Activated naive CD8-positive, alpha-beta T cell treated with anti-CD3 and anti-CD28 coated beads, Interleukin-2, amount 50 U/mL, for 24 hours (primary cell): Measurements from ENCODE around the gene C9orf153.

Experiments
- ATAC-seq: fragments of 150-1000 bp; cut with Tn5 transposase; one replicate; pipeline ENCODE4 v1.10.0; 2021
- DNase-seq: peaks from one replicate; pipeline ENCODE4 v3.0.0; 2021
- H3K27ac Mint-ChIP-seq: one replicate; pipeline ENCODE4 v1.8.0; 2021; ENCODE audit warnings: mild to moderate bottlenecking, mixed read lengths
- H3K27me3 Mint-ChIP-seq: one replicate; pipeline ENCODE4 v1.8.0; 2021; ENCODE audit warnings: mixed read lengths
- H3K36me3 Mint-ChIP-seq: one replicate; pipeline ENCODE4 v1.8.0; 2021; ENCODE audit warnings: low read depth, mixed read lengths
- H3K4me1 Mint-ChIP-seq: one replicate; pipeline ENCODE4 v1.8.0; 2021; ENCODE audit warnings: mixed read lengths
- H3K4me3 Mint-ChIP-seq: one replicate; pipeline ENCODE4 v1.8.0; 2021; ENCODE audit warnings: mild to moderate bottlenecking, moderate library complexity, mixed read lengths
- H3K9me3 Mint-ChIP-seq: one replicate; pipeline ENCODE4 v1.8.0; 2021; ENCODE audit warnings: mixed read lengths

Gene C9orf153

GRCh38 chr9:86281593-86282076 lies 22.2 kb upstream of the C9orf153 start:
- no peak for DNase-seq

DNA sequence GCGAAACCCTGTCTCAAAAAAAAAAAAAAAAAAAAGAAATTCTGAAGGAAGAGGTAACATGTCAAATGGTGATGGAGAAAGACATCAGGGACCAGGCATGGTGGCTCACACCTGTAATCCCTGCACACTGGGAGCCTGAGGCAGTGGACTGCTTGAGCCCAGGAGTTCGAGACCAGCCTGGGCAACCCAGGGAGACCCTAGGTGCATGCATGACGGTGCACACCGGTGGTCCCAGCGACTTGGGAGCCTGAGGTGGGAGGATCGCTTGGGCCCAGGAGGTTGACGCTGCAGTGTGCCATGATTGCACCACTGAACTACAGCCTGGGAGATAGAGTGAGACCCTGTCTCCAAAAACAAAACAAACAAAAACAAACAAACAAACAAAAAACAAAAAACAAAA lies 21.1 kb upstream of the C9orf153 start:
- Mint-ChIP-seq H3K27me3 (no peaks in the 10 kb centered on the region), H3K9me3 (no peaks in the 10 kb centered on the region), H3K36me3 (peaks cover 25% of the 10 kb centered on the region), H3K4me1 (peaks cover 62% of the 10 kb centered on the region), H3K4me3 (peak overlapping the region; percentile 89), H3K27ac (no peak overlapping the region)
- DNase-seq (no peak), ATAC-seq (no peak)

More at GRCh38 chr9:86281593-86282076, 22.2 kb upstream of the C9orf153 start:
- peak; percentile 11 for ATAC-seq
- no peaks in the 10 kb centered on the region for H3K27me3 Mint-ChIP-seq
- H3K27ac Mint-ChIP-seq = peak overlapping the region; percentile 91
- H3K36me3 Mint-ChIP-seq = peaks cover 25% of the 10 kb centered on the region
- H3K4me3 Mint-ChIP-seq = peak overlapping the region; percentile 89
- H3K9me3 Mint-ChIP-seq = no peaks in the 10 kb centered on the region
- H3K4me1 Mint-ChIP-seq = peaks cover 64% of the 10 kb centered on the region

DNA sequence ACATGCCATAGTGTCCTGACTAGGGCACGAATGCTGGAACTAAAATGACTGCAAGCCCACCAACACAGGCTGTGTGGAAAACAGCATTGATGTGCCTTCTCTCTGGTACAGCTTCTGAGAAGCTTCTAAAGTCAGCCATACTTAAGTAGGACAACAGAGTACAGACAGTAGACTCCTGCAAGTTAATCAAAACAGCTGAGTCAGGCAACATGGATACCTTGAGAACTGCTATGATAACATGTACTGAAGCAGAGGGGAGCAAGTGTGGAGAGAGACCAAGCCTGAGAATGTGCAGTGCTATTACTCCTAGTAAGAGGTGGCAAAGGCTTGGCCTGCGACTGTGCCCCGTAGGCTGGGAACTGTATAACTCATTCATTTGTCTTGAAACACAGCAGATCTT lies 20.4 kb upstream of the C9orf153 start:
- H3K4me1 Mint-ChIP-seq = peaks cover 55% of the 10 kb centered on the region
- H3K4me3 Mint-ChIP-seq = peak overlapping the region; percentile 89
- no peaks in the 10 kb centered on the region for H3K9me3 Mint-ChIP-seq
- H3K27me3 Mint-ChIP-seq = no peaks in the 10 kb centered on the region
- DNase-seq (no peak), ATAC-seq (no peak)
- H3K27ac Mint-ChIP-seq = peak overlapping the region; percentile 65
- peaks cover 25% of the 10 kb centered on the region for H3K36me3 Mint-ChIP-seq

DNA sequence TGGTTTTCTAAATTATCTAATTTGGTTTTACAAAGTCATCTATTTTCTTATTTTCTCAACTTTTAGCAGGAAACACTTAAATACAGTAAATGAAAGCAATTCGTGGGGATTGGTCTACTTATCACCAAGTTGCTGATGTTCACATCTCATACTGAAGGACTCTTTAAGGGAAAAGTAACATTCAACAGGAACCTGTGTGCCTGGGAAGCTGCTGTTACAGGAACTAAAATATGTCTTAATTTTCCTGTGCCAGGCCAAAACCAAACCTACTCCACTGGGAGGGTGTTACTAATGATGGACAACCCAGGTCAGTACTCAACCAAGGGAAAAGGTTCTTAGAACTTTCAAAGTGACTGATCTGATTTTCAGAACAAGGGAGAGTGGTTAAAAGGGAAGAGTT lies 17.6 kb upstream of the C9orf153 start:
- H3K36me3 Mint-ChIP-seq = peaks cover 44% of the 10 kb centered on the region
- H3K9me3 Mint-ChIP-seq = no peaks in the 10 kb centered on the region
- no peak overlapping the region for H3K27ac Mint-ChIP-seq
- ATAC-seq (no peak), DNase-seq (no peak)
- H3K4me3 Mint-ChIP-seq = no peak overlapping the region
- peaks cover 41% of the 10 kb centered on the region for H3K4me1 Mint-ChIP-seq
- no peaks in the 10 kb centered on the region for H3K27me3 Mint-ChIP-seq

DNA sequence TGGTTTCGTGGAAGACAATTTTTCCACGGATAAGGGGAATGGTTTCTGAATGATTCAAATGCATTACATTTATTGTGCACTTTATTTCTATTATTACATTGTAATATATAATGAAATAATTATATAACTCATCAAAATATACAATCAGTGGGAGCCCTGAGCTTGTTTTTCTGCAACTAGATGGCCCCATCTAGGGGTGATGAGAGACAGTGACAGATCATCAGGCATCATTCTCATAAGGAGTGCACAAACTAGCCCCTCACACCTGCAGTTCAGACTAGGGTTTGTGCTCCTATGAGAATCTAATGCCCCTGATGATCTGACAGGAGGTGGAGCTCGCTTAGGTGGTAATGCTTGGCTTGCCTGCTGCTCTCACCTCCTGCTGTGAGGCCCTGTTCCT lies 16.5 kb upstream of the C9orf153 start:
- Mint-ChIP-seq H3K27me3 (no peaks in the 10 kb centered on the region), H3K36me3 (peaks cover 49% of the 10 kb centered on the region), H3K4me1 (peaks cover 35% of the 10 kb centered on the region), H3K9me3 (no peaks in the 10 kb centered on the region), H3K27ac (no peak overlapping the region), H3K4me3 (no peak overlapping the region)
- no peak for ATAC-seq
- no peak for DNase-seq

GRCh38 chr9:86274821-86275643 lies 15.6 kb upstream of the C9orf153 start:
- DNase-seq = no peak
- Mint-ChIP-seq H3K9me3 (no peaks in the 10 kb centered on the region), H3K4me3 (no peak overlapping the region), H3K27me3 (no peaks in the 10 kb centered on the region), H3K36me3 (peaks cover 45% of the 10 kb centered on the region), H3K27ac (no peak overlapping the region), H3K4me1 (peaks cover 27% of the 10 kb centered on the region)
- ATAC-seq = no peak

DNA sequence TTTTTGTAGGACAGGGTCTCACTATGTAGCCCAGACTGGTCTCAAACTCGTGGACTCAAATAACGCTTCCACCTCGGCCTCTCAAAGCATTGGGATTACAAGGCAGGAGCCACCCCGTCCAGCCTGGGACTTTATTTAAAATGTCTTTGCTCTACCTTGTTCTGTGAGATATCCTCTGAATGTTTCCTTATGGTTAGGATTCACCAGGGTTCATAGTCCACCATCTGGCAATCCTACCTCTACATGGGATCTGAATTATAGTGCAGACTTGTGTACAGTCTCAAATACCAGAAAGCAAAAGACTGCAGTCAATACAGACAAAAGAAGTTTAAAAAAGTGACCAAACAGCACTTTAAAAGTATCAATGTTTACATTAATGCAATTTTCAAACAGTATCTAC lies 12.8 kb upstream of the C9orf153 start:
- no peak overlapping the region for H3K27ac Mint-ChIP-seq
- no peaks in the 10 kb centered on the region for H3K27me3 Mint-ChIP-seq
- DNase-seq = no peak
- peaks cover 43% of the 10 kb centered on the region for H3K36me3 Mint-ChIP-seq
- no peak overlapping the region for H3K4me3 Mint-ChIP-seq
- peaks cover 6% of the 10 kb centered on the region for H3K4me1 Mint-ChIP-seq
- ATAC-seq = no peak
- H3K9me3 Mint-ChIP-seq = no peaks in the 10 kb centered on the region

- DNase-seq (no peak), ATAC-seq (no peak)
- Mint-ChIP-seq H3K9me3 (no peaks in the 10 kb centered on the region), H3K27me3 (no peaks in the 10 kb centered on the region), H3K36me3 (peaks cover 17% of the 10 kb centered on the region), H3K4me3 (no peak overlapping the region), H3K27ac (no peak overlapping the region), H3K4me1 (peaks cover 5% of the 10 kb centered on the region)
These were observed 4.4 kb upstream of the C9orf153 start for GRCh38 chr9:86263876-86264275.

- Mint-ChIP-seq H3K27me3 (no peaks in the 10 kb centered on the region), H3K36me3 (peaks cover 14% of the 10 kb centered on the region)
These were observed 3.0 kb upstream of the C9orf153 start for GRCh38 chr9:86262492-86262891.

DNA sequence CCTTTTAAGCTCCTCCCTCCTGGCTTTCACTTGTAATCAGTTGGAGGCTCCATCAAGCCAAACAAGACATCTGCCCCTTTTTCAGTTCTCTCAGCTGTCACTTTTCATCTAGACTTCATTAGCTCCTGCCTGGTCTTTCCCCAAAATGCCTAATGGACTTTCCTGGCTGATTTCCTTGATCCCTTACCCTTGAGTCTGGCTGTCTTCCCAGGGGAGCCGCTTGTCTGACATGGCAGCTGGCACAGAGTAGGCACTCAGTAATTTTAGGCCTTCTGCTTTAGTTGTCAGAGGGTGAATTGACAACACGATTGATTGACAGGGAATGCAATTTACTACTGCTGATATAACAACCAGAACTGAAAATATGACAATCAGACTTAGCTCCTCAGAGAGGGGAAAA lies 2.1 kb downstream of the C9orf153 start:
- Mint-ChIP-seq H3K27ac (no peak overlapping the region), H3K4me1 (no peaks in the 10 kb centered on the region), H3K9me3 (no peaks in the 10 kb centered on the region), H3K27me3 (no peaks in the 10 kb centered on the region), H3K4me3 (no peak overlapping the region), H3K36me3 (peaks cover 2% of the 10 kb centered on the region)
- DNase-seq (no peak), ATAC-seq (no peak)

More at GRCh38 chr9:86262492-86262891, 3.0 kb upstream of the C9orf153 start:
- H3K4me3 Mint-ChIP-seq = no peak overlapping the region
- no peaks in the 10 kb centered on the region for H3K9me3 Mint-ChIP-seq
- H3K27ac Mint-ChIP-seq = no peak overlapping the region
- H3K4me1 Mint-ChIP-seq = peaks cover 5% of the 10 kb centered on the region
- ATAC-seq (no peak), DNase-seq (no peak)

- Mint-ChIP-seq H3K36me3 (peaks cover 2% of the 10 kb centered on the region), H3K4me1 (no peaks in the 10 kb centered on the region), H3K4me3 (no peak overlapping the region), H3K27ac (no peak overlapping the region), H3K9me3 (no peaks in the 10 kb centered on the region), H3K27me3 (no peaks in the 10 kb centered on the region)
- ATAC-seq = no peak
- DNase-seq = no peak
These were observed 2.8 kb downstream of the C9orf153 start for GRCh38 chr9:86256653-86257052.

DNA sequence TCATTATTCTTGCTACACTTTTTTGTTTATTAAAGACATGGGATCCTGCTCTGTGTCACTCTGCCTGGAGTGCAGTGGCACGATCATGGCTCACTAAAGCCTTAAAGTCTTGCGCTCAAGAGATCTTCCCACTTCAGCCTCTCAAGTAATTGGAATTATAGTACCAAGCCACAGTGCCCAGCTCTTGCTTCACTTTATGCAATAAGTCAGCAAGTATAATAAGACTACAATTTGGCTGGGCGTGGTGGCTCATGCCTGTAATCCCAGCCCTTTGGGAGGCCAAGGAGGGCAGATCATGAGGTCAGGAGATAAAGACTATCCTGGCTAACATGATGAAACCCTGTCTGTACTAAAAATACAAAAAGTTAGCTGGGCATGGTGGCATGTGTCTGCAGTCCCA lies 5.9 kb downstream of the C9orf153 start:
- Mint-ChIP-seq H3K4me3 (no peak overlapping the region), H3K4me1 (no peaks in the 10 kb centered on the region)

GRCh38 chr9:86252870-86253269 lies 6.6 kb downstream of the C9orf153 start:
- no peaks in the 10 kb centered on the region for H3K9me3 Mint-ChIP-seq
- no peak overlapping the region for H3K4me3 Mint-ChIP-seq
- peaks cover 2% of the 10 kb centered on the region for H3K36me3 Mint-ChIP-seq
- H3K27ac Mint-ChIP-seq = no peak overlapping the region
- no peaks in the 10 kb centered on the region for H3K4me1 Mint-ChIP-seq
- no peak for ATAC-seq
- H3K27me3 Mint-ChIP-seq = peaks cover 3% of the 10 kb centered on the region
- no peak for DNase-seq

More for the DNA sequence above, 5.9 kb downstream of the C9orf153 start:
- Mint-ChIP-seq H3K27ac (no peak overlapping the region), H3K27me3 (no peaks in the 10 kb centered on the region), H3K36me3 (peaks cover 2% of the 10 kb centered on the region), H3K9me3 (no peaks in the 10 kb centered on the region)
- DNase-seq (no peak), ATAC-seq (no peak)

DNA sequence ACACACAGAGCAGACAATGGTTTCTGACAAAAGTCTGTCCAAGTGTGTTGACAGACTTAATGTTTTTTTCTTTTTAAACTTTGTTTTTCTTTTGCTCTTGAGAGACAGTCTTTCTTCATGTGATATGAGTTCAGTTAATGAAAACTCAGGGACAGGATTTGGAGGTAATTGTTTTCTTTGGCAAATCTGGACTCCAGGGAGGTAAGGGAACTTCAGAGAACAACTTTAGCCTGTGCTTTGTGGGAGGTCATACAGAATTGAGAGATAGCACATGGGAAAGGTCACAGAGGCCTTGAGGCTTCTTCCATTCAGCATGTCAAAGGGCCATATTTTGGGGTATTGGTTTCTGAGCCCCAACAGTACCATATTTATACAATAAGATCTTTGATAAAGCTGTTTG lies 9.3 kb downstream of the C9orf153 start:
- no peaks in the 10 kb centered on the region for H3K4me1 Mint-ChIP-seq
- ATAC-seq = no peak
- H3K36me3 Mint-ChIP-seq = peaks cover 2% of the 10 kb centered on the region
- no peak overlapping the region for H3K27ac Mint-ChIP-seq
- DNase-seq = no peak
- no peaks in the 10 kb centered on the region for H3K9me3 Mint-ChIP-seq
- peaks cover 3% of the 10 kb centered on the region for H3K27me3 Mint-ChIP-seq
- H3K4me3 Mint-ChIP-seq = no peak overlapping the region

GRCh38 chr9:86248746-86249145 lies 10.7 kb downstream of the C9orf153 start:
- H3K4me1 Mint-ChIP-seq = no peaks in the 10 kb centered on the region
- H3K36me3 Mint-ChIP-seq = no peaks in the 10 kb centered on the region
- no peaks in the 10 kb centered on the region for H3K9me3 Mint-ChIP-seq
- H3K27ac Mint-ChIP-seq = no peak overlapping the region
- ATAC-seq (no peak), DNase-seq (no peak)
- peaks cover 3% of the 10 kb centered on the region for H3K27me3 Mint-ChIP-seq
- H3K4me3 Mint-ChIP-seq = no peak overlapping the region
